ENCODE measurements around the gene MKRN3.
"Not testable (repeated sequence)": the region's sequence is repeated elsewhere in the genome, so short reads cannot be mapped to it uniquely, and the experiment has no call there.

The MKRN3 gene

DNA sequence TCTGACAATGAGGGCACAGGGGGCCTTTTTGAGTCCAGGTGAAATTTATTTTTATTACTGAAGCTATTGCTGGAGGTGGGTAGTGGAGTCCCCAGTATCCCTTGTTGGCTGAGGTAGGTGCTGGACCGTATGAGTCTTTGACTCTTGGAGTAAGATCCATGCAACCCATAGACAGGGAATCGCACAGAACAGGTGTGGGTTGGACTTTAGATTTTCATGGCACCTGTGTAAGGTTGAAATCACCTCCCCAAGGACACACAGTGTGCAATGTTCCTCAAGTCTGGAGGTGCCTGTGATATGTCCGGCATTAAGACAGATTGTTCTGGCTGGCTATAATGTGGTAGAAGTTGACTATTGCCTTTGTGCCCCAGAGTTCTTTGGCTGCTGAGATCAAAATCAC lies 23.5 kb downstream of the MKRN3 start:
- DNase-seq = no peak

DNA sequence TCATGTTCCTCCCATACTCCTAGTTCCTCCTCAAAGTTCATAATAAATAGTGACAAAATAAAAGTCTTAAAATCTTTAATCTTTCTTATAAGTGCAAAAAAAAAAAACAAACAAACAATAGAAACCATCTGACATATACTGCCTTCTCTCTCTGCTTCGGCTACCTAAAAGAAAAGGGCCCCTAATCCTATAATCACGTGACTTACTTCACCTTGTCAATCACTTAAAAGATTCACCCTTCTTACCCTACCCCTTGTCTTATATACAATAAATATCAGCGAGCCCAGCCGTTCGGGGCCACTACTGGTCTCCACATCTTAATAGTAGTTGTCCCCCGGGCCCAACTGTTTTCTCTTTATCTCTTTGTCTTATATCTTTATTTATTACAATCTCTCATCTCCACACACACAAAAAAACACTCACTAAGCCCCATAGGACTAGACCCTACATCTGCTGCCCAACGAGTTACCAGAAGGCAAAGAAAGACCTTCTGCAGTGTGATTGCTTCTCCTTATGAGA lies 28.8 kb downstream of the MKRN3 start:
- no peak for DNase-seq

GRCh38 chr15:23595368-23595767 lies 29.9 kb downstream of the MKRN3 start:
- no peak for DNase-seq

DNA sequence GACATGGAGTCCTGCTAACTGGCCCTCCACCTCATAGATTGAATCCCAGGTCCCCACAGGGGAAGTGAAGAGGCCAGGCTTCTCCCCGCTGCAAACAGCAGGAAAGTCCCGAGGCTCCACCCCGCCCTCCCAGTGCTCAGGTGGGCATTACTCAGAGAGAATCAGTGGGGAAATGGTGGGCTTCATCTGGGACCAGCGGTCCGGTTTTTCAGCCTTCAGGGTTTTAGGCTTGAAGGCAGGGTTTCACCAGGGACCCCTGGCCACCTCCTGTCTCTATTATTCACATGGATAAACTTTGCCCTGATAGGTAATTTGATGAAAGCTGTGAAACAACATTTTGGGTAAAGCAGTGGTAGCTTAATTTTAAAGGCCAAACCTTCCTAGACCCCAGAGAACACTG lies 31.3 kb downstream of the MKRN3 start:
- DNase-seq = no peak

DNA sequence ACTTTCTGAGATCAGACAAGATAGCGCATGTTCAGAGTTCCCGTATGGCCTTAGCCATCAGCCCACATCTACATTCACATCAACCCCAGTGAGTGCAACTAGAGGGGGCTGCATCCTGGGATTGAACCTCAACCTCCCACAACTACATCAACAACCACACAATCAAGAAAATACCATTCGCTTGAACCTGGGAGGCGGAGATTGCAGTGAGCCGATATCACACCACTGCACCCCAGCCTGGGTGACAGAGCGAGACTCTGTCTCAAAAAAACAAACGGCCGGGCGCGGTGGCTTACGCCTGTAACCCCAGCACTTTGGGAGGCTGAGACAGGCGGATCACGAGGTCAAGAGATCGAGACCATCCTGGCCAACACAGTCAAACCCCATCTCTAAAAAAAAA lies 31.8 kb downstream of the MKRN3 start:
- DNase-seq = not testable (repeated sequence)

DNA sequence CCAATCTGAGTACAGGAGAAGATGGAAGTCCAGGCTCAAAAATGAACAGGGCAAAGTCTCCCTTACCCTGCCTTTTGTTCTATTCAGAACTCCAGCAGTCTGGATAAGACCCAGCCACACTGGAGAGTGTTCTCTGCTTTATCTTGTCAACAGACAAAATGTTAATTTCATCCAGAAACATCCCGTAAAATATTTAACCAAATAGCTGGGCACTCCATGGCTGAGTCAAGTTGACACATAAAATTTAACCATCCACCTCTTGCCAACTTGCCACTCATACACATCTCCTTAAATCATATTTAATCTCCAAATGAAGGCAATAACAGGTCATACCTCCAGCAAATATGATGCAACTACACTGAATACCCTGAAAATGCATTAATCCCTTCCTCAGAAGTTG lies 33.6 kb downstream of the MKRN3 start:
- DNase-seq = no peak

- no peak for DNase-seq
Measured at GRCh38 chr15:23602124-23602523, 36.6 kb downstream of the MKRN3 start.

- DNase-seq = no peak
Measured at GRCh38 chr15:23606226-23606625, 40.8 kb downstream of the MKRN3 start.

DNA sequence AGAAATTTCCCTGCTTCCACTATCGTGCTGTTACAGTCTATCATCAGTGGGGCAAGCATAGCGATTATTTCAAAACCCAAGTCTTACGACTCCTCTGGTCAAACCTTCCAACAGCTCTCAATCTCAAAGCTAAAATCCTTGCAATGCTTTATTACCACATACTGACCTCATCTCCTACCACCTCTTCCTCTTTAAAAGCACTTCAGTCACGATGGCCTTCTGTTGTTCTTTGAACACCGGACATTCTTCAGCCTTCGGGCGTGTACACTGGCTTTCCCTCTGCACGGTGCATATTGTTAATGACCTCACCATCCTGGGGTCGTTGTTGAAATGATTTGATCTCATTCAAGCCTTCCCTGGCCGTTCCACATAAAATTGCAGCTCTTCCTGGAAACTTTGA lies 51.1 kb downstream of the MKRN3 start:
- DNase-seq = no peak
